Daoy (cell line): ENCODE data around the gene KLHL12. TPM values are rescaled to one million over a fixed set of nuclear protein-coding genes. Genes with fewer than 3 reads are reported as not detected.
"Not testable (repeated sequence)": the region's sequence is repeated elsewhere in the genome, so short reads cannot be mapped to it uniquely, and the experiment has no call there.

Experiments used
- DNase-seq: peaks from one replicate; pipeline ENCODE4 v3.0.0-alpha.2; 2015; ENCODE audit warnings: low read depth
- total RNA-seq: library from RNA; depleted of rRNA; stranded (reverse); fragments of >200 nt; shearing (Covaris generic); gene quantifications from 2 replicates; pipeline ENCODE4 v1.2.3, GENCODE V29; 2014

KLHL12 gene
- total RNA-seq, 1 experiment from 2014 or later, result 22.4 TPM

DNA sequence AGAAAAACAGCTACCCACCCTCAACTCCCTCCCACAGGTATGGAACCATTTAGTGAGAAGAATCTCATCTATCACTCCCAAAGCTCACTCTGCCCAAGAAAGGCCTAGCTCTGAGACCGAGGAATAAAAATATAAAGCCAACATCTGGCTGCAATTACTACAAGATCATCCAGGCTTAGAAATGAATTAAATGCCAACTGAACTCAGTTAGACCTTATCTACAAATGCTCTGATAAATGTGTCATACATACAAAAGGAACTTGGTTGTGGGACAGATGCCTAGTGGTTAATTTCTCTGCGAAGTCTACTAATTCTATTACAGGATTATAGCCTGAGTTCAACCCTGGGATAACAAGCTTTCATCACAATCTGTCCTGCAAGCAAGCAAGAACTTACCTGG lies 24.4 kb upstream of the KLHL12 start:
- DNase-seq, result no peak

DNA sequence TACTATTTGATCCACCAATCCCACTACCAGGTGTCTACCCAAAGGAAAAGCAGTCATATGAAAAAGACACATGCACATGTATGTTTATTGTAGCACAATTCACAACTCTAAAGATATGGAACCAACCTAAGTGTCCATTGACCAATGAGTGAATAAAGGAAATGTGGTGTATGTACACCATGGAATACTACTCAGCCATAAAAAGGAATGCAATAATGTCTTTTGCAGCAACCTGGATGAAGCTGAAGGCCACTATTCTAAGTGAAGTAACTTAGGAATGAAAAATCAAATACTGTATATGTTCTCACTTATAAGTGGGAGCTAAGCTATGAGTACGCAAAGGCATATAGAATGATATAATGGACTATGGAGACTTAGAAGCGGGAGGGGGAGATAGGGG lies 18.4 kb upstream of the KLHL12 start:
- DNase-seq, result no peak

DNA sequence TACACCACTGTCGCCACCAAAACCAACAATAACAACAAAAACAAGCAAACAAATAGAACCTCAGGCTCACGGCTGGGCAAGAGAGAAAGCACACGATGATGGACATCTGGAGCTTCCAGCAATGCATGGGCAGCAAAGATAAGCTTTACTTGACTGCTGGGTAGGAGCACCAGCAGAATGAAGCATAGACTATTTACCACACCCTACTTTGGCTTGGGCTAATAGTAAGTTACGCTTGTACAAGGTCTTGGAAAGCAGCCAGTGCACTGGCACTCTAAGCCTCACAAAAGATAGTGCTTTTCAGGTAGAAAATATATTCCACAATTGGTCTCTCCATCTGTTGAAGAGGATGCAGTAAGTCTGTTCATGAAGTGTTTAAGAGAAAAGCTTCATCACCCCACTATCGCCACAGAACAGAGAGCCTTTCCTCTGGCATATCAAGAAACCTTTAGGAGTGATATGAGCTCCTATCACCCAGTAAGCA lies 17.4 kb upstream of the KLHL12 start:
- no peak for DNase-seq

DNA sequence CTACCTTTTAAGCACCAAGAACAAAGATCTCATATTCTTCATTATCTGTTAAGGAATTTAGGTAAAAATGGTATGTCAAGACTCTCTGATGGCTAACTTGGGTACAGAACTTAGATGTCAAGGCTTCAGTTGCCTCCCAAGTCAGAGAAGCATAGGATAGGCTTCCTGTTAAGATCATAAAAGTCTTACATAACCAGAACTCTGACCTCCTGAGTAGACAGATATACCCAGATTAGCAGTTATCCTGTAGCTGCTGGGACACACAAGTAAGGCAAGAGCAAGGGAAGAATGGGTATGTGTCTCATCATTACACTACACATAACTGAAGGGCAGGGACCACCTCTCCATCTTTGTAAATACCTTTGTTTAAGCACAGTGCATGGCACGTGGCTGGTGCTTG lies 15.4 kb upstream of the KLHL12 start:
- no peak for DNase-seq

DNA sequence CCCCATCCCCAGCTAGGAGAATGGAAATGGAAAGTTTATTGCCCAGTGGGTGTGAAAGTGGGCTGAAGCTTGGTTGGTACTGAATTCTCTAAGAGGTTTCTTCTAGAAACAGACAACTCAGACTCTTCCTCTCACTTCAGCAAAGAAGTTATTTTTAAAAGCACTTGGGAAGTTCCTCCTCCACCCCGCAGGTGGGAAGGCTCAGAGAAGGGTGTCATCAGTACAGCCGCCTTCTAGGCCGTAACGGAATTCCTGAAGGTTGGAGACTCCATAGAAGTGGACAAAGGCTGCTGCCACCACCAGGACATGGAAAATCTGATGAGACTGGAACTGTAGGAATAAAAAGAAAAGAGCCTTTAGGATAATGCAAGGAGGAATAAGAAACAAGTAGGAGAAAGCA lies 14.3 kb upstream of the KLHL12 start:
- DNase-seq, result no peak

DNA sequence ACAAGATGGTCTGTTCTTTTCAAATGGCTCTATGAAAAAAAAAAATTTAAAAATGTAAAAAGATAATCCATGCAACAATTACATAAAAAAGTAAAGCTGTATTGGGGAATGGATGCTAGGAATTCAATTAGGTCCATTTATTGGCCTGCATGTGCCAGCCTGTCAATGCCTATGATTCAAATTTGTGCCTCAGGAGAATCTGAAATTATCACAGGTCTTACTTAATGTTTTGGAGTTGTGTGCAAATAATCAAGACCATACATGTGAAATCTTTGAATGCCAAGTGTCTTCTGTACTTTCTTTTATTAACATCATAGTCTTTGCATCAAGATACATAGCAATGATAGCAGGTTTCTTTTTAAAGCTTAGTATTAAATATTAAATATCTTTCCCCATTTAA lies 13.5 kb upstream of the KLHL12 start:
- DNase-seq, result no peak

DNA sequence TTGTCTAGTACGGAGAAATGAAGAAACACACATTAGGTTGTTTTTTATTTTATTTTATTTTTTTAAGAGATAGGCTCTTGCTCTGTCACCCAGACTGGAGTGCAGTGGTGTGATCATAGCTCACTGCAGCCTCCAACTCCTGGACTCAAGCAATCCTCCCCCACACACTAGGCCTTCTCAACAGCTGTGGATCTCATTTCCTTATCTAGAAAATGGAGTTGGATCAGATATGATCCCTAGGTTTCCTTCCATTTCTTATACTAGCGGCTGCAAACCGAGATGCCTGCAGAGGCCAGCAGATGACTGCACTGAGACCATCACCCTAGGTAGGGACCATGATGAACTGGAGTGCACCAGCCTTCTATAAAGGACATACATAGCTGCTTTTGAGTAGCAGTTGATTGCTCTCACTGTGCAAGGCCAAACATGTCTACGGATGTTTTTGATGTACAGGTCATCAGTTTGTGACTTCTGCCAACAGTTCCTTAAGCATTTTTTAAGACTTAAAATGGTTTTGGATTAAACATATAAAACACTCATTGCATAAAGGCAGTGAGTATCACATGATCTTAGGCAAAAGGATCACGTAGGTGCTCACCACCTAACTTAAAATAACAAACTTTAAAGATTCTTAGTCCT lies 11.4 kb upstream of the KLHL12 start:
- no peak for DNase-seq

DNA sequence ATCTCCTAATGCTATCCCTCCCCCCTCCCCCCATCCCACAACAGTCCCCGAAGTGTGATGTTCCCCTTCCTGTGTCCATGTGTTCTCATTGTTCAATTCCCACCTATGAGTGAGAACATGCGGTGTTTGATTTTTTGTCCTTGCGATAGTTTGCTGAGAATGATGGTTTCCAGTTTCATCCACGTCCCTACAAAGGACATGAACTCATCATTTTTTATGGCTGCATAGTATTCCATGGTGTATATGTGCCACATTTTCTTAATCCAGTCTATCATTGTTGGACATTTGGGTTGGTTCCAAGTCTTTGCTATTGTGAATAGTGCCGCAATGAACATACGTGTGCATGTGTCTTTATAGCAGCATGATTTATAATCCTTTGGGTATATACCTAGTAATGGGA lies 9.4 kb upstream of the KLHL12 start:
- not testable (repeated sequence) for DNase-seq

DNA sequence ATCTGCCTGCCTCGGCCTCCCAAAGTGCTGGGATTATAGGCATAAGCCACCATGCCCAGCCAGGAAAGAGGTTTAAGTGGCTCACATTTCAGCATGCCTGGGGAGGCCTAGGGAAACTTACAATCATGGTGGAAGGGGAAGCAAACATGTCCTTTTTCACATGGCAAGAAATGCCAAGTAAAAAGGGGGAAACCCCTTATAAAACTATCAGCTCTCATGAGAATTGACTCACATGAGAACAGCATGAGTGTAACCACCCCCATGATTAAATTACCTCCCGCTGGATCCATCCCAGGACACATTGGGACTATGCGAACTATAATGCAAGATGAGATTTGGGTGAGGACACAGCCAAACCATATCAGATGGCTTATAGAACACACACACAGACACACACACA lies 8.8 kb upstream of the KLHL12 start:
- no peak for DNase-seq

DNA sequence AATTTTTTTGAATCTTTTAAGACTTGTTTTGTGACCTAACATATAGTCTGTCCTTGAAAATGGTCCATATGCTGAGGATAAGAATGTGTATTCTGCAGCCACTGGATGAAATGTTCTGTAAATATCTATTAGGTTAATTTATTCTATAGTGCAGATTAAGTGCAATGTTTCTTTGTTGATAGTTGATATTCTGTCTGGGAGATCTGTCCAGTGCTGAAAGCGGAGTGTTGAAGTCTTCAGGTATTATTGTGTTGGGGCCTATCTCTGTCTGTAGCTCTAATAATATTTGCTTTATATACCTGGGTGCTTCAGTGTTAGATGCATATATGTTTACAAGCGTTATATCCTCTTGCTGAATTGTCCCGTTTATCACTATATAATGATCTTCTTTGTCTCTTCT lies 7.7 kb upstream of the KLHL12 start:
- DNase-seq, result no peak

DNA sequence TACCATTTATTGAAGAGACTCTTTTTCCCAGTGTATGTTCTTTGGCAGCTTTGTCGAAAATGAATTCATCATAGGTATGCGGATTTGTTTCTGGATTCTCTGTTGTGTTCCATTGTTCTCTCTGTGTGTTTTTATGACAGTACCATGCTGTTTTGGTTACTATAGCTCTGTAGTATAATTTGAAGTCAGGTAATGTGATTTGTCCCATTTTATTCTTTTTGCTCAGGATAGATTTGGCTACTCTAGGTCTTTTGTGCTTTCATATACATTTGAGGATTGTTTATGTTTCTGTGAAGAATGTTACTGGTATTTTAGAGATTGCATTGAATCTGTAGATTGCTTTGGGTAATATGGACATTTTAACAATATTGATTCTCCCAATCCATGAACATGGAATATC lies 5.4 kb upstream of the KLHL12 start:
- no peak for DNase-seq

DNA sequence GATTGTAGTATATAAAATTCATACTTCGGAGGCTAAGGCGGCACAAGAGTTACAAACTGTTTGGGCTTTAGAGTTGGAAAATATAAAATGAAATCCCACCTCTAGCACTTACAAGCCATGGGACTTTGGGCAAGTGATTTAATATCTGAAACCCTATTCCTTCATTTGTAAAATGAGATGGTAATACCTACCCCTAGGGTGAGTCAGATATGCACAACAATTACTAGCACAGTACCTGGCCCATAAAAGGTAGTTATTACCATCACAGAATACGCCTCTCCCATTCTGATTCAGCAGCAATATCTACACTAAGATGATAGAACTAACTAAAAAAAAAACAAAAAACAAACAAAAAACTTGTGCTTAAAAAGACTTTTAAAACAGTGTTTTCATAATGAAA lies 3.5 kb downstream of the KLHL12 start:
- no peak for DNase-seq

DNA sequence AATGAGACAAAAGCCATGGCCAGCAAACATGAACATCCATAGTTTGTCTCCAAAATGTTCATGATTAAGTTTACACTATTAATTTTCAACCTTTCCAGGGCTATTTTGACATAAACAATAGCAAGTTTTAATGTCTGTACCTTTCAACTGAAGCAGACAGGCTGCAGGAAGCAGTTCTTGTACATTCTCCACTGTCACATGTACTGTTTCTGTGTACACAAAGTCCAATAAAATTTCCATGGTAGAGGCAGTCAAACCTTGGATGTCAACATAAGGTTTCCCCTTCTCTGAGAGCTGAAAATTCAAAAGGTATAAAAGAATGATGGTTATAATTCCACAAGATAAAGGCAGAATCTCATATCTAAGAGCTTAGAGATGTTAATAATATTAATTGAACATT lies 7.4 kb downstream of the KLHL12 start:
- no peak for DNase-seq

DNA sequence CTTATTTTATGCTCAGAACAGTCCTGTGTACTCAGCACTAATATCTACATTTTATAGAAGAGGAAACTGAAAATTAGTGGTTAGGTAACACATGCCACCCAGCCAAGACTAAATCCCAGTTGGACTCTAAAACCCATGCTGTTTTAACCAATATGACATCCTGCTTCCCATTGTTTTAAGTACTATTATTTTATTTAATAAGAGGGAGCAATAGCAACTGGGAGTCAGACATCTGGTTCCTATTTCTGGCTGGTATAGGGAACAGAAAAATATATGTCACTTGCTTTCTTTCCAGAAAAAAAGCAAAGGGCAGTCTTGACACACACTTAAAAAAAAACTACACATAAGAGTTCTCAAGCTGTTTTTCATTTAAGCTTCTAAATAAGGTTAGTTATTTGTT lies 11.9 kb downstream of the KLHL12 start:
- DNase-seq, result no peak

DNA sequence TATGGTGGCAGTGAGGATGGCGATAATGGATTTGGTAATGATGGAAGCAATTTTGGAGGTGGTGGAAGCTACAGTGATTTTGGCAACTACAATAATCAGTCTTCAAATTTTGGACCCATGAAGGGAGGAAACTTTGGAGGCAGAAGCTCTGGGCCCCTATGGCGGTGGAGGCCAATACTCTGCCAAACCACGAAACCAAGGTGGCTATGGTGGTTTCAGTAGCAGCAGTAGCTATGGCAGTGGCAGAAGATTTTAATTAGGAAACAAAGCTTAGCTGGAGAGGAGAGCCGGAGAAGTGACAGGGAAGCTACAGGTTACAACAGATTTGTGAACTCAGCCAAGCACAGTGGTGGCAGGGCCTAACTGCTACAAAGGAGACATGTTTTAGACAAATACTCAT lies 14.6 kb downstream of the KLHL12 start:
- not testable (repeated sequence) for DNase-seq

DNA sequence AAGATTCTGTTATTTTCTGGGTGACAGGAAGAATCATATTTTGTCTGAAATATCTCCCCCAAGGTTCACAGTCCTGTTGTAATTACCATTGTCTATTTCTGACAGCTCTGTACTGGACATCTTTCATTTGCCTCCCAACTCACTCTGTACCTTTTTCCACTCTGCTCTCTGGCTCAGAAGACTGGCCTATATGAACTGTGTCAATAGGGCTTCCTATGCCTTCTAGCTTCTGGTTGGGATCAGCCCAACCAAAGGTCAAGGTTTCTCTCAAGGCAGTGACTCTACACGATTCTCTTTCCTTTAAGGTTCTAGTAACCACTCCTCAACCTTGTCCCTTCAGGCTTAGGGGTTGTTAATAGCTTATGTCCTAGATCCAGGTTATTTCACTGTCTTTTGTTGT lies 17.5 kb downstream of the KLHL12 start:
- no peak for DNase-seq

DNA sequence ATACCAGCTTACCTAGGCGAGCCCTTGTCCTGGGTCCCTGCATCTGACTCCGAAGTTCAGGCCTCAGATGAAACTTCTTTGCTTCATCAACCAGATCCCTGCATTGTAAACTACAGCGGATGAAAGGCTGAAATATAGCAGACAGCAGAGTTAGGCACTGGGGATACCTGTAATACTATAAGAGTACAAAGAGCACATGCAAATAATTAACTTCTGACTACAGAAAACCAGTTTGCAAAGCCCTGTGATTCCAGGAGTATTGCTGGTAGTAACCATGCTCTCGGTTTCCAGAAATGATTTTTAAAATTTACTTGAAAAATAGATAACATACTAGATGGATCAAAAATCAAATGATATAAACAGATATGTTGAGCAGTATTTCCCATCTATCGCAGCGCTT lies 18.0 kb downstream of the KLHL12 start:
- DNase-seq, result no peak

DNA sequence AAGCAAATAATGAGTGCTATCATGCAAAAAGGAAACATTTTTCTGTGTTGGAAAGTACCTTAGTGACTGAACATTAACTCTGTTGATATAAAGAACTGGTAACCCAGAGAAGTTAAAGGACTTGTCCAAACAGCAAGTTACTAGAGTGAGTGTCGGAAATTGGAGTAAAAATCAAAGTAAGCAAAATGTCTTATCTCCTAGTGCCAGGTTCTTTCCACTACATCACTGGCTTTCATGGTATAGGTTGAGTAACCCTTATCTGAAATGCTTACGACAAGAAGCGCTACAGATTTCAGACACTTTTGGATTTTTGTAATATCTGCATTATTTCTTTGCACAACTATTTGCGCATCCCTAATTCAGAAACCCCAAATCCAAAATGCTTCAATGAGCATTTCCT lies 21.7 kb downstream of the KLHL12 start:
- no peak for DNase-seq

DNA sequence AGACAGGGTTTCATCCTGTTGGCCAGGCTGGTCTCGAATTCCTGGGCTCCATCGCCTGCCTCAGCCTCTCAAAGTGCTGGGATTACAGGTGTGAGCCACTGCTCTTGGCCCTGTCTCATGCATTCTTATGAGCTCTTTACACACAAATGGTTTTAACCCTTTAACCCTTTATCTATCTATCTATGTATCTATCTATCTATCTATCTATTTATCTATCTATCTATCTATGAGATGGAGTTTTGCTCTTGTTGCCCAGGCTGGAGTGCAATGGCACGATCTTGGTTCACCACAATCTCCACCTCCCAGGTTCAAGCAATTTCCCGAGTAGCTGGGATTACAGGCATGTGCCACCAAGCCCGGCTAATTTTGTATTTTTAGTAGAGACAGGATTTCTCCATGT lies 23.2 kb downstream of the KLHL12 start:
- not testable (repeated sequence) for DNase-seq

DNA sequence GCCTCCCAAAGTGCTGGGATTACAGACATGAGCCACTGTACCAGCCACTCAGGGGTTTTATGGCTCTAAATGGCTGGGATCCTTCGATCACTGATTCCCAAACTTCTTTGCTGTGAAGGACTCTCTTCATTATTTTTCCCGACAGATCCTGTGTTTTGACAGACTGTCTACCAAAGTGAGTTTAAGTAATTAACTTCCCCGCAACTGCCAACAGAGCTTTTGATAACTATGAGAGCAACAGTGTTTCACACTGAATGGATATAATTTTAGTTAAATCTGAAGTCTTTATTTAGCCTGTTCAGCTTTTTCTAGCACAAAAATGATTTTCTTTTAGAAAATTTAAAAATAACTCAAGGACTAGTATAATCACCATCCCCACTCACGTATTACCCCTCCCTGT lies 25.5 kb downstream of the KLHL12 start:
- DNase-seq, result no peak

DNA sequence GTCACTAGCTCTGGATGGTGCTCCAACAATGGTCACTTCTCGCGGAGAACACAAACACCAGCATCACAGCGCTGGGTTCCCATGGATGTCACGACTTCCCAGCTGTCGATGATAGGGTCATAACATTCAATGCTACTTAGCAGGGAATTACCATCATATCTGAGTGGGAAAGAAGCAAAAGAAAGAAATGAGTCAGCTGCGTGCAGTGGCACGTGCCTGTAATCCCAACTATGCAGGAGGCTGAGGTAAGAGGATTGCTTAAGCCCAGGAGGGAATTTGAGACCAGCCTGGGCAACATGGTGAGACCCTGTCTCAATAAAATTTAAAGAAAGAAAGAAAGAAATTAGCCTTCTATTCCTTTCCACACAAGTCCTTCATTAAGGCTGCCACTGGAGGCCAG lies 34.5 kb downstream of the KLHL12 start:
- DNase-seq, result no peak

DNA sequence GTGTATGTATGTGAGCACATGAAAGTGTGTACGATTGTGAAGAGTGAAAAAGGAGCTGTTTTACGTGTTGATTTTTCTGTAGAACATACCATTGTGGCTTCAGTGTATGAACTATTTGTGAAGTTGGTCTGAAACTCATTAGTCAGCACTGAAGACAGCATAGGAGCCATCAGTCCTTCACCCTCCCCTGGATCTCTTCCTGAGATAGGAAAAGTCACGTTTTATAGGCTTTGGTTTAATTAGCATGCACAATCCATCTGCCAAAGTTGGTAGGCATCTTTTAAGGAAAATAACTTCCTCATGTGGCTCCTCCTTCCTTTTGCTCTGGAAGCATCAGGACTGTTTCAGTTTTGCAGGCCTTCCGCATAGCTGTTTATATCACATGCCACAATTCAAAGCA lies 36.6 kb downstream of the KLHL12 start:
- DNase-seq, result no peak

DNA sequence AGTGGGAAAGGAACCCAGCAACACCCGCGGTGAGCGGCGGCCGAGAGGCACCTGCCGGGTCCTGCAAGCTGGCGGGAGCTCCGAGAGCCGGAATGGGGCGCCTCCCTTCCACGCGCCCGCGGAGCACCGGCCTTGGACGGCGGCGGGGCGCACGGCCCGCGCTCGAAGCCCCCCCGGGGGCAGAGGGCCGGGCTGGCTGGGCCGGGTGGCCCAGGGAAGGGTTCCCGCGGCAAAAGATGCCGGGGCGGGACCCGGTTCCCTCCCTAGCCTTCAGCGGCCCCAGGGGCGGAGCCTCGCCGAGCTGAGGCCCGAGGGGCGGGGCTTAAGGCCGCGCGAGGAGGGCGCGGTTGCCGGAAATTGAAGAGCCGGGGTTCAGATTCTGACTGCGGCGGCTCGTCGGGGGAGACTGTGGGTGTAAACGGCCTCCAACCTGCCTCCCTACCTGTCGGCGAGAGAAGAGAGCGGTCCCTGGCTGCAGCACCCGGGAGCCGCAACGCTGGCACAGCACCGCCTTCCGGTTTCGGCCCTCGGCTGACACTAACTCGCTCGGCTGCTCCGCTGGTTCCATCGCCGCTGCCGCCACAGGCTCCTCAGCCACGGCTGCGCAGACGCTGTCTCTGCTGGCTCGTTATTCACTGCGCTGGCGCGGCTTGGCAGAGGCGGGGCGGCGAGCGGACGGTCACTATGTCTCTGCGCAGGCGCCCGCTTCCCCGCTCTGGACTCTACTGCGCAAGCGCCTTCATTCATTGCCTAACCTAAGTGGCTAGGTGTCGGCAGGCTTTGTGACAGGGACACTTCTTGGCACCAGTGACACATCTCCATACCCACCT lies 38.3 kb downstream of the KLHL12 start, which contains the start of gene RABIF:
Gene RABIF, minus strand, starts transcription at position 619 of the 830 bp plus-strand sequence. Its CDS starts 51 bp downstream, at position 568.
- peak; percentile 98 for DNase-seq

DNA sequence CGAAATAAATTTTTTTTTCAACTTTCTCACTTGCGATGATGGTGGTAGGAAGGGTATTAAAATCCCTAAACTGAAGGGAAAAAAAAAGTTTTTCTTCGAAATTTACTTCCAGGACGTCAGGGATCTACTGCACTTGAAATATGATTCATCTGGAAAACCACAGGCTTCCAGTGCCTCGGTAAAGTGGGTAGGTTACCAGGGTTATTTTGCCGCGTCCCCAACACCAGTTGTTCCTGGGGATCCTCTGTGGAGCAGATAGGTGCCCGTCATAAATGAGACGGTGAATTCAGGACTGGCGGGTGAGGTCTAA lies 38.9 kb downstream of the KLHL12 start:
- peak; percentile 62 for DNase-seq
